COLO668 (cell line): Measurements from ENCODE around the gene LRRC8C.

ENCODE experiments used
- DNase-seq: peaks from one replicate; lab custom pipeline; 2025; ENCODE audit not compliant: unreplicated experiment; lab: John Stamatoyannopoulos, UW

Gene LRRC8C

GRCh38 chr1:89633248-89633799 is 404 bp downstream of the LRRC8C start:
- peak; percentile 83 for DNase-seq

- DNase-seq, result peak; percentile 62
Measured at GRCh38 chr1:89633800-89634625, 1.1 kb downstream of the LRRC8C start.

GRCh38 chr1:89635825-89636815 is 3.2 kb downstream of the LRRC8C start:
- DNase-seq, result no peak

- no peak for DNase-seq
Measured at GRCh38 chr1:89637496-89637895, 4.6 kb downstream of the LRRC8C start.

GRCh38 chr1:89640440-89640839 is 7.5 kb downstream of the LRRC8C start:
- no peak for DNase-seq

GRCh38 chr1:89641781-89642180 is 8.9 kb downstream of the LRRC8C start:
- DNase-seq, result no peak

GRCh38 chr1:89643577-89643976 is 10.7 kb downstream of the LRRC8C start:
- DNase-seq, result no peak

GRCh38 chr1:89644119-89644814 is 11.3 kb downstream of the LRRC8C start:
- DNase-seq, result no peak

- no peak for DNase-seq
Measured at GRCh38 chr1:89646259-89646658, 13.3 kb downstream of the LRRC8C start.

- DNase-seq, result no peak
Measured at GRCh38 chr1:89649783-89650182, 16.9 kb downstream of the LRRC8C start.

GRCh38 chr1:89652373-89652772 is 19.5 kb downstream of the LRRC8C start:
- DNase-seq, result no peak

GRCh38 chr1:89657886-89658285 is 25.0 kb downstream of the LRRC8C start:
- no peak for DNase-seq

- DNase-seq, result no peak
Measured at GRCh38 chr1:89659322-89660081, 26.6 kb downstream of the LRRC8C start.

- DNase-seq, result no peak
Measured at GRCh38 chr1:89660224-89661061, 27.5 kb downstream of the LRRC8C start.

- no peak for DNase-seq
Measured at GRCh38 chr1:89665941-89666340, 33.0 kb downstream of the LRRC8C start.

GRCh38 chr1:89666640-89667039 is 33.7 kb downstream of the LRRC8C start:
- no peak for DNase-seq

- DNase-seq, result no peak
Measured at GRCh38 chr1:89667691-89668090, 34.8 kb downstream of the LRRC8C start.

GRCh38 chr1:89668961-89669360 is 36.0 kb downstream of the LRRC8C start:
- no peak for DNase-seq

GRCh38 chr1:89669441-89669840 is 36.5 kb downstream of the LRRC8C start:
- DNase-seq, result no peak
